Mucosa of descending colon (tissue), 3 donors: ENCODE data around the gene NKAIN2. TPM values are rescaled to one million over a fixed set of nuclear protein-coding genes. Genes with fewer than 3 reads are reported as not detected.
A peak's percentile ranks its signal among the peaks of the same experiment; 100 is the strongest.

ENCODE experiments used
- ATAC-seq: fragments of 200-7000 bp; cut with Tn5 transposase; one replicate; pipeline ENCODE4 v1.9.1; 2020; ENCODE audit warnings: mild to moderate bottlenecking, moderate library complexity
- DNase-seq, 3 donors: peaks; one replicate each; pipeline ENCODE4 v3.0.0-alpha.2; 2020
- H3K36me3 ChIP-seq: fragments of 200-600 bp; one replicate; pipeline ENCODE4 v1.8.0; 2021; ENCODE audit warnings: low read depth, mild to moderate bottlenecking
- H3K4me1 ChIP-seq: fragments of 200-600 bp; one replicate; pipeline ENCODE4 v1.8.0; 2021; ENCODE audit warnings: low read depth, mild to moderate bottlenecking
- H3K4me3 ChIP-seq: fragments of 200-600 bp; one replicate; pipeline ENCODE4 v1.8.0; 2021; ENCODE audit warnings: mild to moderate bottlenecking
- H3K9me3 ChIP-seq: fragments of 200-600 bp; one replicate; pipeline ENCODE4 v1.8.0; 2021; ENCODE audit warnings: mild to moderate bottlenecking
- intact Hi-C, 2 donors: fragments of 100-400 bp; cut with DNase I in 1 of 2; cut with micrococcal nuclease in 1 of 2; formaldehyde crosslinking; loops; one replicate each; pipeline versions ENCODE4 v1.11.0 to v1.11.1; 2022; cut with DNase I, micrococcal nuclease
- total RNA-seq, 3 donors: library from RNA; stranded (reverse); fragmentation: NEBNext Ultra II Directional in 2 of 3; extraction: Animal tissue kit (Norgen Biotek cat#: 25700) in 2 of 3; gene quantifications; one replicate each; pipeline versions ENCODE4 v1.2.1 to v1.2.4, GENCODE V29; 2021 to 2023
- TF ChIP-seq, protein P1 (sequence below): fragments of 200-600 bp; IDR thresholded peaks from one replicate; pipeline ENCODE4 v1.8.0; 2022; ENCODE audit warnings: antibody characterized with exemption, mild to moderate bottlenecking
- donor health status: DM: no; HTN: no; CAD: no; lungs with moderate emphysema.
- donor health status: DM: no; HTN: no; CAD: no.
- donor health status: DM: no; HTN: yes; CAD: no.

The NKAIN2 gene
- total RNA-seq, 3 donors from 2014 or later, result 0.34 to 4.7 (median 0.69) TPM

- DNase-seq (no peak), ATAC-seq (no peak)
- no peak overlapping the region for H3K4me3 ChIP-seq
- TF ChIP-seq, protein P1, sequence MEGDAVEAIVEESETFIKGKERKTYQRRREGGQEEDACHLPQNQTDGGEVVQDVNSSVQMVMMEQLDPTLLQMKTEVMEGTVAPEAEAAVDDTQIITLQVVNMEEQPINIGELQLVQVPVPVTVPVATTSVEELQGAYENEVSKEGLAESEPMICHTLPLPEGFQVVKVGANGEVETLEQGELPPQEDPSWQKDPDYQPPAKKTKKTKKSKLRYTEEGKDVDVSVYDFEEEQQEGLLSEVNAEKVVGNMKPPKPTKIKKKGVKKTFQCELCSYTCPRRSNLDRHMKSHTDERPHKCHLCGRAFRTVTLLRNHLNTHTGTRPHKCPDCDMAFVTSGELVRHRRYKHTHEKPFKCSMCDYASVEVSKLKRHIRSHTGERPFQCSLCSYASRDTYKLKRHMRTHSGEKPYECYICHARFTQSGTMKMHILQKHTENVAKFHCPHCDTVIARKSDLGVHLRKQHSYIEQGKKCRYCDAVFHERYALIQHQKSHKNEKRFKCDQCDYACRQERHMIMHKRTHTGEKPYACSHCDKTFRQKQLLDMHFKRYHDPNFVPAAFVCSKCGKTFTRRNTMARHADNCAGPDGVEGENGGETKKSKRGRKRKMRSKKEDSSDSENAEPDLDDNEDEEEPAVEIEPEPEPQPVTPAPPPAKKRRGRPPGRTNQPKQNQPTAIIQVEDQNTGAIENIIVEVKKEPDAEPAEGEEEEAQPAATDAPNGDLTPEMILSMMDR, result no peak
- no peaks in the 10 kb centered on the region for H3K4me1 ChIP-seq
- H3K9me3 ChIP-seq, result no peaks in the 10 kb centered on the region
- H3K36me3 ChIP-seq, result no peaks in the 10 kb centered on the region
- intact Hi-C loops, result loop anchor here in 1 of 2 donors (5.0 kb wide), 1 partner anchor 244 kb away; no protein-coding TSS in a partner anchor
Measured at GRCh38 chr6:124868481-124868880, 1064.8 kb downstream of the NKAIN2 start.

DNA sequence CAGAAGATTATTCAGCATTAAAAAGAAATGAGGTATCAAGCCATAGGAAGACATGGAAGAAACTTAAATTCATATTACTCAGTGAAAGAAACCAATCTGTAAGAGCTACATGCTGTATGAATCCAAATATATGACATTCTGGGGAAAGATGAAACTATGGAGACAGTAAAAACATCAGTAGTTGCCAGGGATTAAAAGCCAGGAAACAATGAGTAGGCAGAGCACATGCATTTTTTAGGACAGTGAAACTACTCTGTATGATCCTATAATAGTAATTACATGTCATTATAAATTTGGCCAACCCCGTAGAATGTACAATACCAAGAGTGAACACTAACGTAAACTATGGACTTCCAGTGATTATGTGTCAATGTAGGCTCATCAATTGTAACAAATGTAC is 1065.8 kb downstream of the NKAIN2 start:
- TF ChIP-seq, protein P1, result no peak
- Histone ChIP-seq H3K4me1 (no peaks in the 10 kb centered on the region), H3K4me3 (no peak overlapping the region), H3K9me3 (no peaks in the 10 kb centered on the region), H3K36me3 (no peaks in the 10 kb centered on the region)
- DNase-seq, result no peak
- intact Hi-C loops, result loop anchor here in 1 of 2 donors (5.0 kb wide), 1 partner anchor 243 kb away; no protein-coding TSS in a partner anchor
- no peak for ATAC-seq

GRCh38 chr6:124870611-124871459 is 1067.2 kb downstream of the NKAIN2 start:
- intact Hi-C loops, result loop anchor here in 1 of 2 donors (1.0 kb wide), 1 partner anchor 243 kb away; no protein-coding TSS in a partner anchor
- no peaks in the 10 kb centered on the region for H3K4me1 ChIP-seq
- no peaks in the 10 kb centered on the region for H3K36me3 ChIP-seq
- ATAC-seq (no peak), DNase-seq (peak in 1 of 3 donors; percentile 8)
- H3K4me3 ChIP-seq, result no peak overlapping the region
- H3K9me3 ChIP-seq, result no peaks in the 10 kb centered on the region
- TF ChIP-seq, protein P1, result no peak

DNA sequence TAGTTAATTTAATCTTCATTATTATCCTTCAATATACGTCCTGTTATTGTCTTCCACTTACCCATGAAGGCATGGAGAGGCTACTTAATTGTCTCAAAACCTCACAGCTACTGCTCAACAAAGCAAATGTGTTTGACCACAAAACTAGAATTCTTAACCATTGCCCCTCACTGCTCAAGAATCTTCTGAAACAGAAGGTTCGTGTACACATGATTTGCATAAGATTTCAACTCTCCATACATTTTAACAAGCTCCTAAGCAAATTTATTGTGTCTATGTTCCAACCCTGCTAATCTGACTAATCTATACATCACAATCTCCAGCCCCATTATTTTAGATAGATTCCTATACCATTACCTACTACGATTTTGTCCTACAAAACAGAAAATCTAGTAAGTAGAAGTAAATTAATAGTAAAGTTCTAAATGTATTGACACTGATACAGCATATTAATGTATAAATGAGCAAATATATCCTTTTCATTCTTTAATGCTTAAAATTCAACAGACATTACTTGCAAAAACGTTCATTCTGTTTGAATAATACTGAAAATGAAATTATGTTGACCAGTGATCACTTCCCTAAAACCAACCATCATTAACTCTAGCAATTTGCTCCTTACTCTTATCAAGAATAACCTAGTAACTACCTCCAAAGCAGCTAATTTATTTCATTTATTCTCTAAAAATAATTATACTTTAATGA is 1068.8 kb downstream of the NKAIN2 start:
- no peaks in the 10 kb centered on the region for H3K9me3 ChIP-seq
- intact Hi-C loops, result no loop called here
- H3K36me3 ChIP-seq, result no peaks in the 10 kb centered on the region
- DNase-seq, result no peak
- H3K4me1 ChIP-seq, result no peaks in the 10 kb centered on the region
- no peak overlapping the region for H3K4me3 ChIP-seq
- TF ChIP-seq, protein P1, result no peak
- ATAC-seq, result no peak

GRCh38 chr6:124873066-124873410 is 1069.4 kb downstream of the NKAIN2 start:
- Histone ChIP-seq H3K4me1 (no peaks in the 10 kb centered on the region), H3K9me3 (no peaks in the 10 kb centered on the region), H3K36me3 (no peaks in the 10 kb centered on the region), H3K4me3 (no peak overlapping the region)
- TF ChIP-seq, protein P1, result no peak
- no peak for ATAC-seq
- intact Hi-C loops, result no loop called here
- no peak for DNase-seq

Other genes with a start within 250 kb of the NKAIN2 start
- gene TRDN, start 166.9 kb upstream of the NKAIN2 start, total RNA-seq, result under 1 TPM in 2 of 3 donors, not detected in 1; 0.12 to 0.51 TPM